HG03439 (cell line): ENCODE measurements around the gene RPRD1A.
"Not testable (repeated sequence)": the region's sequence is repeated elsewhere in the genome, so short reads cannot be mapped to it uniquely, and the experiment has no call there.

Experiments used
- ATAC-seq: cut with Tn5 transposase; IDR thresholded peaks from one replicate; pipeline ENCODE4 v1.9.1; 2021; ENCODE audit warnings: mild to moderate bottlenecking, moderate library complexity; ENCODE audit not compliant: unreplicated experiment

The RPRD1A gene, protein sequence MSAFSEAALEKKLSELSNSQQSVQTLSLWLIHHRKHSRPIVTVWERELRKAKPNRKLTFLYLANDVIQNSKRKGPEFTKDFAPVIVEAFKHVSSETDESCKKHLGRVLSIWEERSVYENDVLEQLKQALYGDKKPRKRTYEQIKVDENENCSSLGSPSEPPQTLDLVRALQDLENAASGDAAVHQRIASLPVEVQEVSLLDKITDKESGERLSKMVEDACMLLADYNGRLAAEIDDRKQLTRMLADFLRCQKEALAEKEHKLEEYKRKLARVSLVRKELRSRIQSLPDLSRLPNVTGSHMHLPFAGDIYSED

DNA sequence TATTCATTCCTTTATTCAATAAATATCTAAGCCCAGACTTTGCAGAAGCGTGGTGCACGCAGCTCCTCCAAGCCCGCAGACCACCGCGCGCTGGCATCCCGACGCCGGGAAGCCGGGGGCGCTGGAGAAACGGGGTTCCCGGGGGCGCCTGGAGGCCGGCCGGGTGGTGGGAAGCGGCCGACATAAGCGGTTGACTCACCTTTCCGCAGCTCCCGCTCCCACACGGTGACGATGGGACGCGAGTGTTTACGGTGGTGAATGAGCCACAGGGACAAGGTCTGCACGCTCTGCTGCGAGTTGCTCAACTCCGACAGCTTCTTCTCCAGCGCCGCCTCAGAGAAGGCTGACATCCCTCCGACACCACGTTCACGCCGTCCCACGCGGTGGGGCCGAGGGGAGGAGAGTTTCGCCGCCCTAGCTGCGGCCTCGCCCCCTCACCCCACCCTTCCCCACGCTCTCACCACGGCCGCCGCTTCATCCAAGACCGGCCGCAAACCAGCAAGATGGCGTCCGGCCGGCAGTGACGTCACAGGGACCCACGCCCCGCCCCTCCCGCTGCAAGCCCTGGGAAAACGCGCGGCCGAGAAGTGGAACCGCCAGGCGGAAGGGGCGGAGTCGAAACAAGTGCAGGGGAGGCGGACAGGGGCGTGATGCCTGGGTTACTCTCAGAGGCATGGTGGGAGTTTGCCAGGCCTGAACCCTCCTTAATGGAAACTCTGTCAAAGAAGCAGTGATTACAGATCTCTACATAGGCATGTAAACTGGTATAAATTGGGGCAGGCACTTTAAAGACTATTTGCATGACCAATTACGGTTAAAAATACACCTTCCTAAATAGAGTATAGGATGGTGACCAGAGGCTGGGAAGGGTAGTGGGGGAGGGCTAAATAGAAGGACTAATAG is at the start of gene RPRD1A:
Gene RPRD1A (minus strand): TSS at position 505 of the 903 bp plus-strand sequence. CDS start 155 bp downstream, at position 350.
- ATAC-seq = peak; percentile 96

DNA sequence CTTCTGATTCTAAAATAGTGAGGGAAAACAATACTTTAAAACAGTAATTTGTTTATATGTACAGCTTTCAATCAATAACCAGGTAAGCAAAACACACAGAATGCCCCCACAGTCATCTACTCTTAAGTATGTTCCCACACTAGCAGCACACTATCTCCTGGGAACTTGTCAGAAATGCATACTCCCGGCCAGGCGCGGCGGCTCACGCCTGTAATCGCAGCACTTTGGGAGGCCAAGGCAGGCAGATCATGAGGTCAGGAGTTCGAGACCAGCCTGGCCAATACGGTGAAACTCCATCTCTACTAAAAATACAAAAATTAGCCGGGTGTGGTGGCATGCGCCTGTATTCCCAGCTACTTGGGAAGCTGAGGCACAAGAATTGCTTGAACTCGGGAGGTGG is 49.4 kb upstream of the RPRD1A start:
- not testable (repeated sequence) for ATAC-seq

DNA sequence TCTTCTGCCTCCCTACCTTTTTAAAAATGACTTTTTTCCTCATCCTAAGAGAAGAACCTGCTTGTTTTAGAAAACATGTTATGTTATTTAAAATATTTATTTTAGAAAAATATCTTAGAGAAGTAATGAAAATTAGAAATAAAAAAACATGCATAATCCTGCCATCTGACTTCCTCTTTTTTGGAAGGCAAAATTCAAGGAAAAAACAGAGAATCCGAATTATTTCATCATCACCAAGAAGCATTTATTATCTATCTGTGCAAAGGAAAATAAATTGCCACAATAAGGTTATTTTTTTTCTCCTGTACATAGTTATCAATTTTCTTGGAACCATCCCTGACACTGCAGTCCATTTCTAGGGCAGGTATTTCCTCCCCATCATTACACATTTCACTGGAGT is 47.4 kb upstream of the RPRD1A start:
- ATAC-seq = no peak

DNA sequence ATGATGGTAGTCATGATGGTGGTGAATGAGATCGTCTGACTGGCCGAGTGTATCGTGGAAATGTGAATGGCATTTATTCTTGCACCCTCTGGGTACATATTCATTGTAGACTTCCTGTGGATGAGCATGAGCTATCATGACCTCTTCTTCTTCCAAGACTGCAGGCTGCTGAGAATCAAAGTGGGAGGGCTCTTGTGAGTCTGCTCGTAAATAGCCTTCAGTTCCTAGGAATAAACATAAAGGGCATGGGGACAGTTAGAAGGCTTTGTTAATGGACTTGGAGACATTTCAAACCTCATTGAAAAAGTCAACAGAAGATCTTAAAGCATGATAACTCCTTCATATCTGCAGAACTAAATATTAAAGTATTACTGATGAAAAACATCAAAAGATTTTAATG is 46.9 kb upstream of the RPRD1A start:
- no peak for ATAC-seq

DNA sequence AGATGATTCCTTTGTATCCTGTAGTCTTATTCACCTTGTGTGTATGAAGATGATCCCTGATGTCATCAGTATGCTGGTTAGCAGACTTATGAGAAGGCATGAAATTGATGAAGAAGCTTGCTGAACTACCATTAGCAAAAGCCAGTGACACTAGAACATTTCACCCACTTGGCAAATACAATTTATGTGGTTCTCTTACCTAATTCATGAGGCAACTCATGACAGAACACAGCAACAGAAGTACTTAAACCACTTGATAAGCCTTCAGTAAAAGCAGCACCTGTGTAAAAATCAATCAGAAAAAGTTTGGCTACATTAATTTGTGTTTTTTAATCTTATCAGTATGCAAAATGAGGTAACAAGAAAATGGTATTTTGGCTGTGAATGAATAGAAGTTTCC is 44.9 kb upstream of the RPRD1A start:
- no peak for ATAC-seq

DNA sequence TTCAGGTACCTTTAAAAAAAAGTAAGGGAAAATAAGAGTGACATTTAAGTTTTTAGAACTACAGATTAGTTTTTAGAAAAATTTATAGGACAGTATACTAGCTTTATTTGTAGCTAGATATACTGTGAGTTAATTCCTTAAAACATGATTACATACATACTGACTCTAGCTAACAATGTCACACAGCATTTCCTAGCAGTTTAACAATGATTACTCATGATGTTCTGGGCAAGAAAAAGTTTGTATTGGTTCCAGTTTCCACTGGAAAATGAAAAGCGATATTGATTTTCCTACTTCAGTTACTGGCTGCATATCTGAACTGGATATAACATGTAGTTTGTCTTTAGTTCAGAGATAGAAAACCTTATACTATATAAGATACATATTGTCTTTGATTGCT is 42.4 kb upstream of the RPRD1A start:
- no peak for ATAC-seq

DNA sequence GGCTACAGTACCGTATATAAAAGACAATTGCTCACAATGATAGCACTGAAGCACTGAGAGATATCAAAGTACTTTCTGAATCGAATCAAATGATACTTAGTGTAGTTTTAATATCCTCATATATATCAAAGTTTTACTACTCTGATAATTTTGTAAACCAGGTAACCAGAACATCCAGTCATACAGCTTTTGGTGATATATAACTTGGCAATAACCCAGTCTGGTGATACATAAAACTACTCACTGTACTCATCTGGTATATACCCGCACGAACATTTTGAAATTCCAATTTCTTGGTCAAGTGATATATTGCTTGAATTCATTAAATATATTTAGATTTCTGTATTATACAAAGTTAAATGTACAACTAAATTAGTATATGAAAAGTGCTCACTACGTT is 41.2 kb upstream of the RPRD1A start:
- no peak for ATAC-seq

DNA sequence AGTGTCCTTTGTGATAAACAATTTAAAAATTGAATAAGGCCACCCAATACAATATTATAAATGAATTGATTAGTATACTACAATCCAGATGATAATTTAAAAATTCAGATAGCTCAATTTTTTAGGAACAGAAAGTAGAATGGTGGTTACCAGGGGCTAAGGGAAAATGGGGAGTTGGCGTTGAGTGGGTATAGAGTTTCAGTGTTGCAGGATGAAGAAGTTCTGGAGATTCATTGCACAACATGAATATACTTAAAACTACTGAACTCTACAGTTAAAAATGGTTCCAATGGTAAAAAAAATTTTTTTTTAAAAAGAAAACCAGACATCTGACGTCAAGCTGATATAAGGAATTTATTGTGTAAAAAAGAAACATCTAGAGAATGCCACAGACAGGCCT is 40.8 kb upstream of the RPRD1A start:
- ATAC-seq = no peak

DNA sequence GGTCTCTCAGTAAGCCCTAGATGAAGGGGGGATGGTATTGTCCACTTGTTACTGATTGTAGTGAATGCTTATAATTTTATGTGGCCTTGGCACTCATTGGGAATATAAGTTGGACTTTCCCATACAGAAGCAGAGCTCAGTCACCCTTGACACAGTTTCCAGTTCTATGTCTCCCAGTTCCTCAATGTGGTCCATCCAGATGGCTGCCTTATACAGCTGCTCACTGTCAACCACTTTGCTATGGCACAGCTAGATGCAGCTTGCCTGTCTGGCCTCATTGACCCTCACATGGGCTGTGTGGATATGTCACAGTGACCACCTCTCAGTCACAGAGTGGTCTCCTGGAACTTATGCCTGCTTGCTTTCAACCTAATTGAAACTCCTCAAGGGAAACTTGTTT is 40.1 kb upstream of the RPRD1A start:
- ATAC-seq = no peak

DNA sequence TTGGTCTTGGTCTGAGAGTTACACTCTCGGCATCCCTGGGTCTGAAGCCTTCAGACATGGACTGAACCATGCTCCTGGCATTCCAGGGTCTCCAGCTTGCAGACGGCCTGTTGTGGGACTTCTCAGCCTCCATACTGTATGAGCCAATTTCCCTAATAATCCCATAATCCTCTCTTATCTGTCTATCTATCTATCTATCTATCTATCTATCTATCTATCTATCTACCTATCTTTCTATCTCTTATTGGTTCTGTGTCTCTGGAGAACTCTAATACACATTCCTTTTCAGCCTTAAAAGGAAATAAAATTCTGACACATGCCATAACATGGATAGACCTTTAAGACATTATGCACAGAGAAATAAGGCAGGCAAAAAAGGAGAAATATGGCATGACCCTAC is 37.4 kb upstream of the RPRD1A start:
- no peak for ATAC-seq

DNA sequence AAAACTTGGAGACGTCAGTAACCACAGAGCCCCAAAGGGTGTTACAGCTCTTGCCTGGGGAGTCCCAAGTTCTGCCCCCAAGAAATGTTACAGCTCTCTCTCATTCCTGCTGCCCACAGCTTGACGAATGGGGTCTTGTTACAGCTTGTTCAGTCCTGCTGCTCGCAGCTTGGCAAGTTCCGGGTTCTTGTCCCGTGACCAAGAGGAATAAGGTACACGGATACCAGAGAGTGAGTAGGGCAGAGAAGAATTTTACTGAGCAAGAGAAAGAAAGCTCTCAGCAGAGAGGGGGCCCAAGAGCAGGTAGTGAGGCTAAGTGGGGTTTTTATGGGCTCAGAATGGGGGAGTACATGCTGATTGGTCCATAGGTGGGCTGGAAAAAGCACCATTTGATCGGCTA is 34.6 kb upstream of the RPRD1A start:
- ATAC-seq = no peak

DNA sequence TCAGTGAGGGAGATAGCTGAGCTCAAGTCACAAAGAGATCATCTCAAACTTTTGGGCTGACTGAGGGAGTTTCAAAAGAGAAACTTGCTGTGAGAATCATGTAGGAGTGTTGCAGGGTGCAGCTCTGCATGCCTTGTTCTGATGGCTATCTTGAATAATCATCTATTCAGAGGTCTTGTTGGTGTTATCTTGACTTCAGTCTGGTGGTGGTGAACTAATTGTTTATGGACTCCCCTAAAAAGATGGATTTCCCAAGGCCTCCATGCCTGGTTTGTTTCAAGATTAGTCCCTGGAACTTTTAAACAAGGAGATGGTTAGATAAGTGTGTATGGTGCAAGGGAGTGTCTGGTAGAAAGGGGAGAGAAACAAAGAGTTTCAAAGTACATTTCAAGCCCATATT is 32.0 kb upstream of the RPRD1A start:
- no peak for ATAC-seq

DNA sequence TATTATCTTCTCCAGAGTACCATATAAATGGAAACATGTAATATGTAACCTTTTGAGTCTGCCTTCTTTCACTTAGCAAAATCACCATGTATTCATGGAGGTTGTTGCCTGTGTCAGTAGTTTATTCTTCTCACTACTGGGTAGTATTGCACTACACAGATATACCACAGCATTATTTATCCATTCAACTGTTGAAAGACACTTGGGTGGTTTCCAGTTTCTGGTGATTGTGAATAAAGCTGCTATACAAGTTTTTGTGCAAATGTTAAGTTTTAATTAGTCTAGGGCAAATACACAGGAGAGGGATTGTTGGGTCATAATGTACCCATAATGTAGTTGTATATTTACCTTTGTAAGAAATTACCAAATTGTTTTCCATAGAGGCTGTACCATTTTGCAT is 29.6 kb upstream of the RPRD1A start:
- ATAC-seq = no peak

DNA sequence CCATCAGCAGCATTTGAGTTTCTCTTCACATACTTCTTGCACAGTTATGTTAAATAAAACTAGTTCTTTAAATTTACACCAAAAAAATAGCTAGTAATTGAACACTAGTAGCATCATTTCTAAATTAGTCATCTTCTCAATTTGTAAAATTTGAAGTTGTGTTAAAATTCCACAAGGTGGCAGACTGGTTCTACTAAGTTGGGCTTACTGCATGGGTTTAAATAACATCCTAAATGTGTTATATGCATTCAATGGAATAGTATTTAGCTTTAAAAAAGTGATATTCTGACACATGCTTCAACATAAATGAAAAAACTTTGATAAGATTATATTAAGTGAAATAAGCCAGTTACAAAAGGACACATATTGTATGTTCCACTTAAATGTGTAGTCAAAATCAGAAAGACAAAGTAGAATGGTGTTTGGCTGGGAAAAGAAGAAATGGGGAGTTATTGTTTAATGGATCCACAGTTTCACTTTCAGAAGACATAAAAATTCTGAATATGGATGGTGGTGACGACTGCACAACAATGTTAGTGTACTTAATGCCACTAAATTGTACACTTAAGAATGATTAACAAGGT is 28.7 kb upstream of the RPRD1A start:
- no peak for ATAC-seq

DNA sequence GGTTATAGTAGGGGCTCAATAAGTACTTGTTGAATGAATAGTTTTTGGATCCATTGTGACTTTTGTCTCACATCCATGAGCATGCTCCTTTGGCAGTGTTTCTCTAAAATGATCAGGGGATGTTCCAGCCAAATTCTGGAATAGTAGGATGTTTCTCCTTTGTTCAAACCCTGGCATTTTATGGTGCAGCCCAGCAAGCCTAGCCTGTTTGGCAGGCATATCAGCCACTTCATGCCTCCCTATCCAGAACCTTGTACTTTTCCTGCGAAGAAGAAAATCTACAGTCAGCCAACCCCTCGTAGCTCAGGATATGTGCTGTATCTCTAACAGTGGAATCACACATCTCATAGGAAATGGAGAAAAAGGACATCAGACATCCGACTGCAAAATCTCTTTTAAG is 27.1 kb upstream of the RPRD1A start:
- no peak for ATAC-seq

DNA sequence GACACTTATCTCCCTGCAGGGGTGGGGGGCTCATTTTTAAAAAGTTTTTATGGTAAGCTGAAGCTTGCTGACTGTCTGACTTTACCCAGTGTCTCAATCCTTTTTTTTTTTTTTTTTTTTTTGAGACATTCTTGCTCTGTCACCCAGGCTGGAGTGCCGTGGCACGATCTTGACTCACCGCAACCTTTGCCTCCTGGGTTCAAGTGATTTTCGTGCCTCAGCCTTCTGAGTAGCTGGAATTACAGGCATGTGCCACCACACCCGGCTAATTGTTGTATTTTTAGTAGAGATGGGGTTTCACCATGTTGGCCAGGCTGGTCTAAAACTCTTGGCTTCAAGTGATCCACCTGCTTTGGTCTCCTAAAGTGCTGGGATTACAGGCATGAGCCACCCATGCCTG is 24.8 kb upstream of the RPRD1A start:
- ATAC-seq = not testable (repeated sequence)

DNA sequence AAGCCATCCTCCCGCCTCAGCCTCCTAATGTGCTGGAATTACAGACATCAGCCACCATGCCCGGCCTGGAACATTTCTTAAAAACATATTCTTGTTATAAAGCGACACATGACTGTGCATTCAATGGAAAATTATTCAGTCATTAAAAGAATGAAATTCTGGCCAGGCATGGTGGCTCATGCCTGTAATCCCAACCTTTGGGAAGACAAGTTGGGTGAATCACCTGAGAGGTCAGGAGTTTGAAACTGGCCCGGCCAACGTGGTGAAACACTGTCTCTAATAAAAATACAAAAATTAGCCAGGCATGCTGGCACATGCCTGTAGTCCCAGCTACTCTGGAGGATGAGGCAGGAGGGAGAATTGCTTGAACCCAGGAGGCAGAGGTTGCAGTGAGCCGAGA is 21.6 kb upstream of the RPRD1A start:
- ATAC-seq = no peak

DNA sequence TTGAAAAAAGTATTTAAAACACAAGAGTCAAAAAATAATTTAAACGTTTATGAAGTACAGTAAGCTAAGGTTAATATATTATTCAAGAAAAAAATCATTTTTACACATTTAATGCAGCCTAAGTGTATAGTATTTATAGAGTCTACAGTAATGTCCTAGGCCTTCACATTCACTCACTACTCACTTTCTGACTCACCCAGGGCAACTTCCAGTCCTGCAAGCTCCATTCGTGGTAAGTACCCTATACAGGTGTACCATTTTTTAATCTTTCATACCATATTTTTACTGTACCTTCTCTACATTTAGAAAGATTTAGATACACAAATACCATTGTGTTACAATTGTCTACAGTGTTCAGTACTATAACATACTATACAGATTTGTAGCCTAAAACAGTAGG is 20.9 kb upstream of the RPRD1A start:
- no peak for ATAC-seq

DNA sequence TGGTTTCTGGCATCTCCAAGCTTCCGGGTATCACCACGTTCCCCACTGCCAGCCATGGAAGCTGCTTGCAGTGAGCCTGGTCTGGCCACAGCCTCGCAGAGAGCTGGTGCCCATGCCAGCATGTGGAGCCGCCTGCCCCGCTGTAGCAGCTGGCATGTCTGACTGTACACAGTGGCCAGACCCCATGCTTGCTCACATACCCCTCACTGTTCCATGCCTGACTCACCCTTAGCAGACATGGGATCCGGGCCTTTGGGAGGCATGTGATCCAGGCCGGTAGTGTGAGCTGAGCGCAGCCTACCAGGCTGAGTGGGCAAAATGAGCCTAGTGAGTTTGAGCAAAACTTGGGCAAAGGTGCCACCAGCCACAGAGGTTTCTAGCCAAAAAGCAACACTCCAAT is 18.8 kb upstream of the RPRD1A start:
- ATAC-seq = no peak

DNA sequence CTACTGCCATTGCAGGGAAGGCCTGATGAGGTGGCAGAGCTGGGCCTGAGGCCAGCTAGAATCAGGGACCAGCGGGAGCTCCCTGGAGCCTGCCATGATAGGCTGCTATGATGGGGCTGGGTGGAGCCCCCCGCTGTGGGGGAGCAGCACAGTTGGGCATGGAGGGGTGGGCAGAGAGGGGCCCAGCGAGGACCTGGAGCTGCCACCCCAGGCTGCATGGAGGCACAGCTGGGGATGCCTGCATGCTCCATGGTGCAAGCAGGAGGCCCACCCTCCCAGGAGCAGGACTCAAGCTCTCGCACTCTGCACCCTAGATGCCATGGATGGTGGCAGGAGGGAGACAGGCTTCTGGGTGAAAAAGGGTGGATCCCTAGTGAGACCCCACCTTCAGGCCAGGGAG is 17.8 kb upstream of the RPRD1A start:
- ATAC-seq = no peak

DNA sequence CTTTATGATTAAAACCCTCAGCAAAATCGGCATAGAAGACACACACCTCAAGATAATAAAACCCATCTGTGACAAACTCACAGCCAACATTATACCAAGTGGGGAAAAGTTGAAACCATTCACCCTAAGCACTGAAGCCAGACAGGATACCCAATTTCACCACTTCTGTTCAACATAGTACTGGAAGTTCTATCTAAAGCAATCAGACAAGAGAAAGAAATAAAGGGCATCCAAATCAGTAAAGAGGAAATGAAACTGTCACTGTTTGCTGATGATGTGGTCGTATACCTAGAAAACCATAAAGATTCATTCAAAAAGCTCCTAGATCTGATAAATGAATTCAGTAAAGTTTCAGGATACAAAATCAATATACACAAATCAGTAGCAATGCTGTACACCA is 16.4 kb upstream of the RPRD1A start:
- ATAC-seq = no peak

DNA sequence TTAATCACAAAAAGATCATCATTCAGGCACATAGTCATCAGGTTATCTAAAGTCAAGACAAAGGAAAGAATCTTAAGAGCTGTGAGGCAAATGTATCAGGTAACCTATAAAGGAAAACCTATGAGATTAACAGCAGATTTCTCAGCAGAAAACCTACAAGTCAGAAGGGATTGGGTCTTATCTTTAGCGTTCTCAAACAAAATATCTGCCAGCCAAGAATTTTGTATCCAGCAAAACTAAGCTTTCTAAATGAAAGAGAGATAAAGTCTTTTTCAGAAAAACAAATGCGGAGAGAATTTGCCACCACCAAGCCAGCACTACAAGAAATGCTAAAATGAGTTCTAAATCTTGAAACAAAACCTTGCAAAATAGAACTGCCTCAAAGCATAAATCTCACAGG is 13.8 kb upstream of the RPRD1A start:
- not testable (repeated sequence) for ATAC-seq
